Neural progenitor cell (in vitro differentiated cells): ENCODE data around the gene PPIL3.

Source experiments
- EZH2 ChIP-seq: fragments of 200-600 bp; sonication (generic); IDR thresholded peaks from 2 replicates; pipeline ENCODE4 v1.6.1; 2017; ENCODE audit warnings: antibody characterized with exemption, mild to moderate bottlenecking, moderate library complexity
- EZH2phosphoT487 ChIP-seq: fragments of 200-600 bp; sonication (generic); IDR thresholded peaks from 2 replicates; pipeline ENCODE4 v1.6.1; 2017; ENCODE audit warnings: antibody characterized with exemption
- TF ChIP-seq, protein P1 (sequence below): fragments of 200-600 bp; sonication (generic); IDR thresholded peaks from 2 replicates; pipeline ENCODE4 v1.5.1; 2017; ENCODE audit warnings: antibody characterized with exemption, mild to moderate bottlenecking

- TF ChIP-seq, protein P1, sequence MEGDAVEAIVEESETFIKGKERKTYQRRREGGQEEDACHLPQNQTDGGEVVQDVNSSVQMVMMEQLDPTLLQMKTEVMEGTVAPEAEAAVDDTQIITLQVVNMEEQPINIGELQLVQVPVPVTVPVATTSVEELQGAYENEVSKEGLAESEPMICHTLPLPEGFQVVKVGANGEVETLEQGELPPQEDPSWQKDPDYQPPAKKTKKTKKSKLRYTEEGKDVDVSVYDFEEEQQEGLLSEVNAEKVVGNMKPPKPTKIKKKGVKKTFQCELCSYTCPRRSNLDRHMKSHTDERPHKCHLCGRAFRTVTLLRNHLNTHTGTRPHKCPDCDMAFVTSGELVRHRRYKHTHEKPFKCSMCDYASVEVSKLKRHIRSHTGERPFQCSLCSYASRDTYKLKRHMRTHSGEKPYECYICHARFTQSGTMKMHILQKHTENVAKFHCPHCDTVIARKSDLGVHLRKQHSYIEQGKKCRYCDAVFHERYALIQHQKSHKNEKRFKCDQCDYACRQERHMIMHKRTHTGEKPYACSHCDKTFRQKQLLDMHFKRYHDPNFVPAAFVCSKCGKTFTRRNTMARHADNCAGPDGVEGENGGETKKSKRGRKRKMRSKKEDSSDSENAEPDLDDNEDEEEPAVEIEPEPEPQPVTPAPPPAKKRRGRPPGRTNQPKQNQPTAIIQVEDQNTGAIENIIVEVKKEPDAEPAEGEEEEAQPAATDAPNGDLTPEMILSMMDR, result no peak
- TF ChIP-seq EZH2 (no peak), EZH2phosphoT487 (no peak)
Observed at GRCh38 chr2:200873560-200873959, 15.3 kb downstream of the PPIL3 start.
